GM23248 (cell line): ENCODE results near the gene CDO1. TPM values are rescaled to one million over a fixed set of nuclear protein-coding genes. Genes with fewer than 3 reads are reported as not detected.
A peak's percentile ranks its signal among the peaks of the same experiment; 100 is the strongest.

Source experiments
- DNase-seq: peaks from one replicate; pipeline ENCODE4 v3.0.0-alpha.2; 2015
- H2AFZ ChIP-seq: fragments of 200-600 bp; sonication (generic); 2 replicates; pipeline ENCODE4 v1.6.1; 2016; ENCODE audit warnings: antibody characterized with exemption
- H3F3A ChIP-seq: fragments of 200-600 bp; sonication (generic); 2 replicates; pipeline ENCODE4 v1.6.1; 2016; ENCODE audit warnings: mild to moderate bottlenecking, antibody characterized with exemption, mixed run types; ENCODE audit not compliant: insufficient read depth
- H3K27ac ChIP-seq: fragments of 200-600 bp; sonication (generic); 2 replicates; pipeline ENCODE4 v1.5.1; 2016; ENCODE audit warnings: mild to moderate bottlenecking
- H3K27me3 ChIP-seq: fragments of 200-600 bp; sonication (generic); replicated peaks from 2 replicates; pipeline ENCODE4 v1.6.1; 2016; ENCODE audit warnings: mild to moderate bottlenecking; ENCODE audit not compliant: insufficient read depth
- H3K36me3 ChIP-seq: fragments of 200-600 bp; sonication (generic); 2 replicates; pipeline ENCODE4 v1.6.1; 2016; ENCODE audit warnings: low read depth, mild to moderate bottlenecking
- H3K4me1 ChIP-seq: fragments of 200-600 bp; sonication (generic); 2 replicates; pipeline ENCODE4 v1.6.1; 2016; ENCODE audit warnings: mild to moderate bottlenecking; ENCODE audit not compliant: insufficient read depth
- H3K4me2 ChIP-seq: fragments of 200-600 bp; sonication (generic); one replicate; pipeline ENCODE4 v1.6.1; 2016; ENCODE audit warnings: mild to moderate bottlenecking; ENCODE audit not compliant: unreplicated experiment
- H3K4me3 ChIP-seq: fragments of 200-600 bp; sonication (generic); 2 replicates; pipeline ENCODE4 v1.5.1; 2016; ENCODE audit warnings: mild to moderate bottlenecking
- H3K79me2 ChIP-seq: fragments of 200-600 bp; sonication (generic); 2 replicates; pipeline ENCODE4 v1.6.1; 2016; ENCODE audit warnings: mild to moderate bottlenecking; ENCODE audit not compliant: insufficient read depth
- H3K9ac ChIP-seq: fragments of 200-600 bp; sonication (generic); 2 replicates; pipeline ENCODE4 v1.6.1; 2016; ENCODE audit warnings: mild to moderate bottlenecking
- H3K9me2 ChIP-seq: fragments of 200-600 bp; sonication (generic); 2 replicates; pipeline ENCODE4 v1.6.1; 2016; ENCODE audit warnings: mixed run types, mild to moderate bottlenecking, moderate library complexity; ENCODE audit not compliant: insufficient read depth
- H3K9me3 ChIP-seq: fragments of 200-600 bp; sonication (generic); one replicate; pipeline ENCODE4 v1.6.1; 2017; ENCODE audit warnings: low read depth
- H4K20me1 ChIP-seq: fragments of 200-600 bp; sonication (generic); 2 replicates; pipeline ENCODE4 v1.6.0; 2016; ENCODE audit not compliant: insufficient read depth
- EZH2 ChIP-seq: fragments of 200-600 bp; sonication (generic); IDR thresholded peaks from 2 replicates; pipeline ENCODE4 v1.6.1; 2018; ENCODE audit warnings: antibody characterized with exemption, mild to moderate bottlenecking; ENCODE audit not compliant: insufficient read depth, poor library complexity, severe bottlenecking
- EZH2phosphoT487 ChIP-seq: fragments of 200-600 bp; sonication (generic); IDR thresholded peaks from 2 replicates; pipeline ENCODE4 v1.6.1; 2018; ENCODE audit warnings: antibody characterized with exemption, moderate library complexity, mild to moderate bottlenecking, low read depth; ENCODE audit not compliant: insufficient read depth
- WGBS, 2 experiments: methylation state at CpG; one replicate each; pipeline ENCODE4 v1.1.6; 2015 to 2017; ENCODE audit warnings: low lambda C conversion rate in 2 of 2, low coverage in 1 of 2; ENCODE audit errors: missing lambda C conversion rate in 2 of 2; 5-methylcytosine and 5-hydroxymethylcytosine counted together
- in situ Hi-C: fragments of 300-500 bp; cut with MboI; formaldehyde crosslinking; loops from 2 replicates; pipeline ENCODE4 v1.15.0; 2020
- polyA plus RNA-seq: library from polyadenylated mRNA; unstranded; fragments of >200 nt; fragmentation: Nextera tagmentation; extraction: Ambion mirVana; gene quantifications from 2 replicates; pipeline ENCODE4 v1.2.1, GENCODE V29; 2016
- total RNA-seq: library from RNA; depleted of rRNA; stranded (reverse); fragments of >200 nt; shearing (Covaris generic); gene quantifications from 2 replicates; pipeline ENCODE4 v1.2.3, GENCODE V29; 2014

CDO1 gene
- total and polyA plus RNA-seq, 2 experiments from 2014 or later, result 2.2 to 4.3 TPM

DNA sequence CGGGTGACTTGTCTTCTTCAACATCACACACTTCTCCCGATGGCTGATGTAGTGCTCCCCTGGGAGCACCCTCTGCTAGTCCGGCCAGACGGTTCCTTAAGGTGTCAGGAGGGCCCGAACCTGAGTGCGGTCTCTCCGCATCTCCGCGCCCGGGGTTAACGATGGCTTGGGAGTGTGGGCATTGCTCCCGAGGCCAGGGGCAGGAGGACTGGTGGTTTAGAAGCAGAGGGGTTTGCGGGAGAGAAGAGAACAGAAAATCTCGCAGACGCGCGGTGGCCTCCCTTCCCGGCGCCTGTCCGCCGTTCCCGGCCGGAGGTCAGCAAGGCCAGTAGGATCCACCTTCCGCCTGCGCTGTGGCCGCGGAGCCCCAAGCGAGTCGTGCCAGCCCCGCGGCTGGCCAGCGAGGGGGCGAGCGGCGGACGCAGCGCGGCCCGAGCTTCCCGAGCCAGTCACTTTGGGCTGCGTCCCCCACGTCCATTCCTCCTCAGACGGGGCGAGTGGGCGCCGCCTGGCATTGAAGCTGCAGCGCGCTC lies 700 bp downstream of the CDO1 start:
- H4K20me1 ChIP-seq, result no peaks in the 10 kb centered on the region
- H3K9me2 ChIP-seq, result no peaks in the 10 kb centered on the region
- peaks cover 16% of the 10 kb centered on the region for H3K27me3 ChIP-seq
- no peaks in the 10 kb centered on the region for H3K36me3 ChIP-seq
- TF ChIP-seq EZH2phosphoT487, result no peak
- peak; percentile 27 for TF ChIP-seq EZH2
- peak overlapping the region; percentile 93 for H2AFZ ChIP-seq
- peak overlapping the region; percentile 90 for H3K4me2 ChIP-seq
- H3K9ac ChIP-seq, result peak overlapping the region; percentile 73; the same call in 1 of the 2 replicates
- whole genome bisulfite sequencing, 2 experiments, result 1 to 3% methylated on average over 25 to 38 of the region's 48 CpGs
- no peak overlapping the region for H3K27ac ChIP-seq
- in situ Hi-C loops, result no loop called here
- H3K79me2 ChIP-seq, result no peaks in the 10 kb centered on the region
- no peaks in the 10 kb centered on the region for H3K9me3 ChIP-seq
- H3K4me1 ChIP-seq, result peaks cover 7% of the 10 kb centered on the region
- peak overlapping the region; percentile 76 for H3K4me3 ChIP-seq
- DNase-seq, result peak; percentile 32
- H3F3A ChIP-seq, result peaks cover 3% of the 10 kb centered on the region; the same call in 1 of the 2 replicates

DNA sequence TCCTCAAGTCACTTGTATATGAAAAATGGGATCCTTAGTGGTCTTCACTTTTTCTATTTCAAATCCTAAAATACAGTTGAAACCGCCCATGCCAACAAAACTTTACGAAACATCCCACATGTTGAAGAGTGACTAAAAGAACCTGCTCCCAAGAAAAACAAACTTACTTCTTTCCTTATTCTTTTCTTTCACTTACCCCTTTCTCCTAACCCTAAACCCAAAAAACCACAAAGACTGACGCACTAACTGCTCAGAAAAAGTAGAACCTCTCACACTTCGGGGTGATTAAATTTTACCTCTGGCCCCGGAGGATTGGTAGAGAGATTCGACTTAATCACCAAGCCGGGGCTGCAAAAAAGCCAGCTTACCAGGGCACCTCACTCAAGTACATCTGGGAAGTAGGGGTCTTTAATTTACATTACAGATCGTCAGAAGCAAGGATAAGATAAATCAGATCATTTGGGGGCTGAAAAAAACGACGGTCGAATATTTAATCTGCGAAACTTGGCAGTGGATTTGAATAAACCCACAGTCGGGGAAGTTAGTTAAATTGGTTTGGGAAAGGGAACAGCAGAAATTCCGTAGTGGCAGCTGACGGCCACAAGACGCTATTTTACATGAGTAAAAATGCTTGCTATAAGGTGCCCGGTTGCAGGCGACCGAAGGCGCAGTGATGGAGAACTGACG lies 1.3 kb downstream of the CDO1 start:
- peaks cover 9% of the 10 kb centered on the region for H3F3A ChIP-seq
- 38 to 39% methylated on average over 21 of the region's 21 CpGs for WGBS, 2 experiments
- no peaks in the 10 kb centered on the region for H3K9me3 ChIP-seq
- H3K4me3 ChIP-seq, result peak overlapping the region; percentile 76
- H3K9ac ChIP-seq, result no peak overlapping the region
- TF ChIP-seq EZH2phosphoT487 (no peak), EZH2 (no peak)
- H3K4me1 ChIP-seq, result peaks cover 12% of the 10 kb centered on the region
- H2AFZ ChIP-seq, result peak overlapping the region; percentile 93
- H3K79me2 ChIP-seq, result no peaks in the 10 kb centered on the region
- H3K27me3 ChIP-seq, result peaks cover 16% of the 10 kb centered on the region
- H3K36me3 ChIP-seq, result no peaks in the 10 kb centered on the region
- H4K20me1 ChIP-seq, result no peaks in the 10 kb centered on the region
- no peak for DNase-seq
- H3K4me2 ChIP-seq, result peak overlapping the region; percentile 90
- H3K27ac ChIP-seq, result no peak overlapping the region
- H3K9me2 ChIP-seq, result no peaks in the 10 kb centered on the region
- in situ Hi-C loops, result no loop called here

DNA sequence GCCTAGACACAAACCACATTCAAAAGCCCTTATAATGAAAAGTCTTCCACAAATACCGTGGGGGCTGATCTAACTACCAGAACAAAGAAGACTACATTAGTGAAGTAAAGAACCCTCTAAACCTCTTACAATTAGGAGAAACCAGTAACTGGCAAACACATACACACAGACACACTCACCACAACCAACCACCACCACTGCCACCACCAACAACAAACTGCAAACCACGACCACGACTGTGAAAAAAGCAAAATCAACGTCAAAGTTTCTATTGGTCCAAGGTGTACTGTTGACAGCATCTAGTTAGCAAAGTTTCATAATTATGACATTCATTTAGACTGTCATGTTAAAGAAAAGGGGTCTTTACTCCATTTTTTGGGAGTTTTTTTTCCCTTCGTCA lies 2.7 kb downstream of the CDO1 start:
- Histone ChIP-seq H3K27me3 (peaks cover 16% of the 10 kb centered on the region), H3K27ac (no peak overlapping the region), H2AFZ (no peak overlapping the region), H3K4me3 (no peak overlapping the region), H3K36me3 (no peaks in the 10 kb centered on the region), H3K9me3 (no peaks in the 10 kb centered on the region), H3K9me2 (no peaks in the 10 kb centered on the region), H3F3A (peaks cover 14% of the 10 kb centered on the region), H3K4me1 (peaks cover 12% of the 10 kb centered on the region), H3K4me2 (no peak overlapping the region), H3K79me2 (no peaks in the 10 kb centered on the region), H4K20me1 (no peaks in the 10 kb centered on the region), H3K9ac (no peak overlapping the region)
- TF ChIP-seq EZH2phosphoT487, result no peak
- no peak for TF ChIP-seq EZH2
- DNase-seq, result no peak
- 97 to 98% methylated on average over 5 of the region's 5 CpGs for WGBS, 2 experiments
- in situ Hi-C loops, result no loop called here

DNA sequence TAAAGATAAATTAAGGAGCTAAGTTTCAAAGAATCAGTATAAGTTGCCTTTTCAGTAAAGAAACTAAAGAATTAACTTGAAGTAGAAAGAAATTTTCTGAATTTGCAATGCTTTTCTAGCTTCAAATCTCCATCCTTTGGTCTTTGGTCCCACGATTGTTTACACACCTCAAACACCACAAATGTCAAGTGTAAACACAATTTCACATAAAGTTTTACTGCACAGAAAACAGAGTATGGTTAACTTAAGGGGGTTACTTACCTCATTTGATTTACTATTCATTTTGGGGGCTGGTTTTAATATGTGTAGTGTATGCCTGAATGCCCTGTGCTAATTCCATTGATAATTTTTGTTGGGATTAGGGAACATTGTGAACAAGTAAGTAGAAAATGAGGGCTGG lies 4.1 kb downstream of the CDO1 start:
- no peaks in the 10 kb centered on the region for H3K79me2 ChIP-seq
- H3K4me2 ChIP-seq, result no peak overlapping the region
- H3K36me3 ChIP-seq, result no peaks in the 10 kb centered on the region
- no peak overlapping the region for H2AFZ ChIP-seq
- H4K20me1 ChIP-seq, result no peaks in the 10 kb centered on the region
- no peaks in the 10 kb centered on the region for H3K9me3 ChIP-seq
- no peak for TF ChIP-seq EZH2phosphoT487
- TF ChIP-seq EZH2, result no peak
- H3K9ac ChIP-seq, result no peak overlapping the region
- no peak for DNase-seq
- H3F3A ChIP-seq, result peaks cover 14% of the 10 kb centered on the region
- in situ Hi-C loops, result no loop called here
- no peak overlapping the region for H3K4me3 ChIP-seq
- no peak overlapping the region for H3K27ac ChIP-seq
- 81 to 85% methylated on average over 1 of the region's 1 CpG for WGBS, 2 experiments
- H3K9me2 ChIP-seq, result no peaks in the 10 kb centered on the region
- H3K4me1 ChIP-seq, result peaks cover 12% of the 10 kb centered on the region
- peaks cover 16% of the 10 kb centered on the region for H3K27me3 ChIP-seq

DNA sequence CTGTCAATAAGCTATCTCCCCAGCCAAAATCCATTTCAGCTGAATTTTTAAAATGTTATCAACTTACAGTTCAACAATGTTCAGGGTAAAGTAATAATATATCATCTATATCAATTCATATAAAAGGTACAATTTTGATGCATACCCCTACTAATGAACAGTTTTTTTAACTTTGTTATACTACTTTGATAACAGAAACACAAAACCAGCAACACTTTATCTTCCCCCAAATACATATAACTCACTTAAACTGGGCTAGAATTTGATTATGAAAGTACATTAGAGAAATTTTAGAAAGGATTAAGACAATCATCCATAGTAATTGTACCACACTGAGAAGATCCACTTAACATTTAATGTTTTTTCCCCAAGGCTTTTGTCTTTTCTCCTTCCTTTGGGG lies 5.1 kb downstream of the CDO1 start:
- no peaks in the 10 kb centered on the region for H3K36me3 ChIP-seq
- peaks cover 16% of the 10 kb centered on the region for H3K27me3 ChIP-seq
- no peak overlapping the region for H3K27ac ChIP-seq
- H4K20me1 ChIP-seq, result no peaks in the 10 kb centered on the region
- no peaks in the 10 kb centered on the region for H3K79me2 ChIP-seq
- H3K4me1 ChIP-seq, result peaks cover 12% of the 10 kb centered on the region
- no peak for DNase-seq
- no peaks in the 10 kb centered on the region for H3K9me3 ChIP-seq
- H3F3A ChIP-seq, result peaks cover 14% of the 10 kb centered on the region
- in situ Hi-C loops, result no loop called here
- no peak overlapping the region for H2AFZ ChIP-seq
- TF ChIP-seq EZH2phosphoT487 (no peak), EZH2 (no peak)
- no peak overlapping the region for H3K4me2 ChIP-seq
- no peak overlapping the region for H3K4me3 ChIP-seq
- H3K9ac ChIP-seq, result no peak overlapping the region
- H3K9me2 ChIP-seq, result no peaks in the 10 kb centered on the region
